Nucleus accumbens (tissue), 56 donors: ENCODE results near the gene ERVW-1.
"Not testable (repeated sequence)": the region's sequence is repeated elsewhere in the genome, so short reads cannot be mapped to it uniquely, and the experiment has no call there.

Experiments used
- DNase-seq, 56 donors: peaks; one replicate each; lab custom pipeline; 2025; lab: John Stamatoyannopoulos, UW

Gene ERVW-1, protein sequence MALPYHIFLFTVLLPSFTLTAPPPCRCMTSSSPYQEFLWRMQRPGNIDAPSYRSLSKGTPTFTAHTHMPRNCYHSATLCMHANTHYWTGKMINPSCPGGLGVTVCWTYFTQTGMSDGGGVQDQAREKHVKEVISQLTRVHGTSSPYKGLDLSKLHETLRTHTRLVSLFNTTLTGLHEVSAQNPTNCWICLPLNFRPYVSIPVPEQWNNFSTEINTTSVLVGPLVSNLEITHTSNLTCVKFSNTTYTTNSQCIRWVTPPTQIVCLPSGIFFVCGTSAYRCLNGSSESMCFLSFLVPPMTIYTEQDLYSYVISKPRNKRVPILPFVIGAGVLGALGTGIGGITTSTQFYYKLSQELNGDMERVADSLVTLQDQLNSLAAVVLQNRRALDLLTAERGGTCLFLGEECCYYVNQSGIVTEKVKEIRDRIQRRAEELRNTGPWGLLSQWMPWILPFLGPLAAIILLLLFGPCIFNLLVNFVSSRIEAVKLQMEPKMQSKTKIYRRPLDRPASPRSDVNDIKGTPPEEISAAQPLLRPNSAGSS

DNA sequence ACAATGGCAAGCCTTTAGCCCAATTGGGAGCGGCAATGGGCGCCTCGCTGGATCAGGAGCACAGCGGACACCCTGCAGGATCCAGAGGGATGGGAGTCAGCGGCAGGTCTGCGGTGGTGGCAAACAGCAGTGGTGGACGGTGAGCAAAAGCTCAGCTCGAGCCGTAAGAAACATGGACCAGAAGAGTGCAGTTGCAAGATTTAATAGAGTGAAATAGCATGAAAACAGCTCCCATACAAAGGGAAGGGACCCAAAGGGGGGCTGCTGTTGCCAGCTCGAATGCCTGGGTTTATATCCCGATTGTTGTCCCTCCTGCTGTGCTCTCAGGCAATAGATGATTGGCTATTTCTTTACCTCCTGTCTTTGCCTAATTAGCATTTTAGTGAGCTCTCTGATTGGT is at the start of gene ERVW-1:
Gene ERVW-1 (minus strand): TSS at position 266 of the 400 bp plus-strand sequence. CDS start 7,565 bp downstream, outside the sequence.
- not testable (repeated sequence) for DNase-seq

DNA sequence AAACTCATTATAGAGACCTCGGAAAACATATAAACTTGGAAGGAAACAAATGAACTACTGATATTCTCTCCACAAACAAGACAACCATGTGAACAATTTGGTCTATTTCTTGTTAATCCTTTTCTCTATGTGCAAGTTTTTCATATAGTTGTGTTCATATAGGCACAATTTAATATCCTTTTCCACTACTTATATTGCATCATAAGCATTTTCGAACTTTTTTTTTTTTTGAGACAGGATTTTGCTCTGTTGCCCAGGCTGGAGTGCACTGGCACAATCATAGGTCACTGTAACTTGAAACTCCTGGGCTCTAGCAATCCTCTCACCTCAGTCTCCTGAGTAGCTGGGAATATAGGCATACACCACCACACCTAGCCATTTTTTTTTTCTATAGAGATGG is 45.4 kb upstream of the ERVW-1 start:
- no peak for DNase-seq

DNA sequence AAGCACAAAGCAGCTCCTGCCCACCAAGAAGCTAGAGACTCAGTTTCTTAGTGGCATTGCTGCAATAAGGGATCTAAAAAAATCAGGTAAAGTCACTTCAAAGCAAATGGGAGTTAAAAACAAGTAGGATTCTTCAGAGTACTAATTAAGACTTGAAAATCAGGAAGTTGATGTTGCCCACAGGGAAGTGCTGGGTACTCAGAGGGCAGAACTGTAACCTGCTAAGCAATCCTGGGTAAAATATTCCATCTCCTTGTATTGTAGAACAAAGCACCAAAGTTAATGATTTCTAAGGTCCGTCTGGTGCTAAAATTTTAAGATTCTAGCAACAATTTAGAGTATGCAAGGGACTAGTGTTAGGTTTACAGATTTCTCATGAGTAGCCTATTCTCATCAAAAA is 42.3 kb upstream of the ERVW-1 start:
- DNase-seq = no peak

DNA sequence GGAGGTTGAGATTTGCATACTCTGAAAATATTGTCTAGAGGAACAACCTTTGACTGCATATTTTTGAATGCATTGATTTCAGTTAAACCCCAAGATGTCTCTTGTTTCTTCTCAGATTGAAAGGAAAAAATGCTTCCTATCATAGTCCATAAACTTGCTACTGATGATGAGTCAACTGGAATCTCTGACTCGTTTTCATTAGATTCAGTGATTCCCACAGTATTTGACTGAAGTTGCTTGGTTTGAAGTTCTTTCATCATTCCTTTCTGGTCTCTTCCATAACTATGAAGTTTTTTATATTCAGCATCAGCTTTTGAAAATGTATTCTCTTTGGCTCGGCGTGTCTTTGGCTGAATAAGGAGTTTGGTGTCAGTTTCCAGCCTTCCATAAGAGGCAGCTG is 39.9 kb upstream of the ERVW-1 start:
- DNase-seq = no peak

DNA sequence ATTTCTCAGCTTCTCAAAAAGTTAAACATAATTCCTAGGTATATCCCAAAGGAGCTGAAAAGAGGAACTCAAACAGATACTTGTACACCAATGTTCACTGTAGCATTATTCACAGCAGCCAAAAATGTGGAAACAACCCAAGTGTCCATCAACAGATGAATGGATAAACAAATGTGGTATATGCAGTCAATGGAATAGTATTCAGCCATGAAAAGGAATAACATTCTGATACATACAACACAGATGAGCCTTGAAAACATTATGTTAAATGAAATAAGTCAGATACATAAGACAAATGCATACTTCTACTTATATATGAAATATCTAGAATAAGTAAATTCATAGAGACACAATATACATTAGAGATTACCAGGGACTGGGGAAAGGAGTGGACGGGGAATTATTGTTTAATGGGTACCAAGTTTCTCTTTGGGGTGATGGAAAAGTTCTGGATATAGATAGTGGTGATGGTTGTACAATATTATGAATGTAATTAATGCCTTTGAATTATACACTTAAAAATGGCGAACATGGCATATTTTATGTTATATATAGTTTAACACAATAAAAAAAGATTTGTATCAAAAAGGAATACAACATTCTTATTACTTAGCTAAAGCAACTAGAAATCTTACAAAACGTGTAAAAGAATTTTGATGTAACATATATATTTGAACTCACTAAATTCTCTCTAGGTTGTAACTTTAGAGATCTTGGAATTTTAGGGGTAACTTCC is 35.6 kb upstream of the ERVW-1 start:
- DNase-seq = no peak

DNA sequence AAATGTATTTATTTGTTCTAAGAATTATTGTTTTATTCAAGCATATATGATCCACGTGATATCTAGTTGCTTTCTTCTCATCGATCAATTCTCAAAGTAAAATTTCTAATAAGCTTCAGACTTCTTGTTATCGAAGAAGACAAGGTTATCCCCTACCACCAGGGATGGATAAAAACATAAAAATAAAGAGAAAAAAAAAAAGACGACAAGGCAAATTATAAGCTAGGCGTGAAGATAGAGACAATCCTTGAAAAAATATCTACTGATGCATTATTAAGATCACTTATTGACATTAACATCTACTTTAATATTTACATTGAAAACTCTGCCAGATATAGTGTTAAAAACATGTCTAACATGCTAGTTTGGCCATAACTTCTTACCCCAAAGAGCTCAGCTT is 31.2 kb upstream of the ERVW-1 start:
- no peak for DNase-seq

DNA sequence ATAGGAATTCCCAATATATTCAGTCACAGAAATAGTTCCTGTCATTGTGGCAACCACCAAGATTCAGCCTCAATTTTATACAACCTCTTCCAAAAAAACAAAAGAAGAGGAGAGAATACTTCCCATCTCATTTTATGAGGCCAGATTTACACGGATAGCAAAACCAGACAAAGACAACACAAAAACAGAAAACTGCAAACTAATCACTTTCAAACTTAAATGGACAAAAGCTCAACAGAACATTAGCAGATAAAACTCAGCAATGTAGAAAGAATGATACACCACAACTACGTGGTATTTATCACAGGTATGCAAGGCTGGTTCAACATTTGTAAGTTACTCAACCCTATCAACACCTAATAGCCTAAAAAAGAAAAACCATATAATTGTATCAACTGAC is 28.6 kb upstream of the ERVW-1 start:
- DNase-seq = no peak

DNA sequence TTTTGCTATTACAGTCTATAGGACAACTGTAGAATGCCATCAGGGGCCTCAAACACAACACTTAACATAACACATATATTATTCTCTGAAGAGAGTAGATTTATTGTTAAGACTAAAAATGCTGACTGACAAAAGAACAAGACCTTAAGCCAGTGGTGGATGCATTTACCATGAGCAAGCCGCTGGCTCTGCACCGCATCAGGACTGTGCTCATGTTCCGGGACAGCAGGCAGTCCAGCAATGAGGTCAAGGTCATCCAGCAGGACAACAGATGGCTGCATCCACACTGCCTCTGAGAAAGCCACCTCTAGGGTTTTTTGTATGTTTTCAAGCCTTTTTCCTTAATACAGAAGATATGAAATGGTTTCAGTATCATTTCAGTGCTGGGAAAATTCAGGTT is 26.8 kb upstream of the ERVW-1 start:
- no peak for DNase-seq

DNA sequence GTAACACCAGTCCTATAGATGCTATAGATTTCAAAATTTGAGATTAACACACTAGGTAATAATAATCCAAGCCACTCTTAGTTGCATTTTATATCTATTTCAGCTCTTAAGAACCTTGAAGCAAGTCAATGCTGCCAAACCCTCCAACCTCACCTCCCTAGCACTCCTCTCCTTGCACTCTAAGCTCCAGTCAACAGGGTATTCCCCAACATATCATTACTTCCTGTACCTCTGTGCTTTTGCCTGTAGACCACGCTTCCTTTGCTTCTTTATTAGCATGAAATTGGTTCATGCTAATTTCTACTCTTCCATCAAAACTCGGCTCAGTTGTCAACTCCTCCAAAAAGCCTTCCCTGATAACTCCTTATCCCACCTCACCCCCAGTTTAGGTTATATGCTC is 26.0 kb upstream of the ERVW-1 start:
- no peak for DNase-seq

DNA sequence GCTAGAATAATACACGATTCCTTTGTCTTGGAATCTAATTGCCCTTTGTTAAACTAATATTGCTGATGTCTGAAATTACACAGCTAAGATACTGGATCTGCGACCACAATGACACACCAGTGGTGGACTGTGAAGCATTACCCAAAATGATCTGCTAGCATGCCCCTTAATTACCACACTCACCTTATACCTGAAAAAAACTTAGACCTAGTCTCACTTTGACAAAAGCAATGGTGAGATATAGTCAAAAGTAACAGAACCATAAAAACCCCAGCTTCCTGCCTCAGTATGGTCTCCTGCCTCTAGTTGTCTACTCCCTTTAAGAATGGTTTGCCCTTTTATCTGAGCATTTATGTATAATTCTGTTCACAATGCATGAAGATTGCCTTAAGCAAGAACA is 20.8 kb upstream of the ERVW-1 start:
- DNase-seq = no peak

DNA sequence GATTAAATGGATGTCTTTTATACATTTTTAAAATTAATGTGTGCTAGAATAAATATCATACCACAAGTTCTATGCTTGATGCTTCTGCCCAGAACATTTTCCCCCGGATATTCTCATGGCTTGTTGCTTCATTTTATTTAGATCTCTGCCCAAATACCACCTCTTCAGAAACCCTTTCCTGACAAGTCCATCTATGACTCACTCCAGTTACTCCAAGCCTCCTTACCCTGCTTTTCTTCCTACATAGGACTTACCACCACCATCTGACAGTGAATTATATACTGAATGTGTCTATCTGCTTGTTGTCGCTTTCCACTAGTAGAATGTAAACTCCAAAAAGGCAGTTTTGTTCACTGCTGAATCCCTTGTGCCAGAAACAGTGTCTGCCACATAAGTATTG is 19.1 kb upstream of the ERVW-1 start:
- DNase-seq = no peak

DNA sequence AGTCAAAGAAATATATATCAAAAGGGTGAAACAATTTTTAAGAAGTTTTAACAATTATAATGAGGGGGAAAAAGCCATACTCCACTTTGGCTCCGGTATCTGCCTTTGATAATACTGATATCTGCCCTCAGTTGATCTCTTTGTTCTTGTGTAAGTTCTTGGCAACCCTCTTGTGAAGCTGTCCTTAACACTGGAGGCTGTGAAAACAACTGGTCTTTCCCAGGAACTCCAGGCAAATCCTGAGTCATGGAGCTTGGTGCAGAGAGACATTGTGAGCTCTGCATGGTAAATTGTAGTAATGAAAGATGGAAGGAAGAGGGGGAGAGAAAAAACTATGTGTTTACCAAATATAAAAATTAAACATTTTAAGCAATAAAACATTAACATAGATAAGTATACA is 11.9 kb upstream of the ERVW-1 start:
- DNase-seq = no peak

DNA sequence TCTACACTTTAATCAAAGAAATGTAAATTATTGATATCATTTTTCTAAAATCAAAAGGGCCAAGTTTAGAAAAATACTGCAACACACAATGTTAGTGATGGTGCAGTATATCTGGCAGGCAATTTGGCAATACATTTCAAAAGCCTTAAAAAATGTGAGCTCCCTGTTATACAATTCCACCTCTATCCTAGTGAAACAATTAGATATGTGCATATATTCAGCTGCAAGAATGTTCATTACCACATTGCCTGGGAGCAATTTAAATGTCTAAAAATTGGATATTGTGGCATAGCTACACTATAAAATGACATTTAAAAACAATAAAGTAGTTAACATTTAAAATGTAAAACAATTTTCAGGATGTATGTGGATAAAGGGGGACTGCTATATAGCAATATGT is 10.1 kb upstream of the ERVW-1 start:
- no peak for DNase-seq

DNA sequence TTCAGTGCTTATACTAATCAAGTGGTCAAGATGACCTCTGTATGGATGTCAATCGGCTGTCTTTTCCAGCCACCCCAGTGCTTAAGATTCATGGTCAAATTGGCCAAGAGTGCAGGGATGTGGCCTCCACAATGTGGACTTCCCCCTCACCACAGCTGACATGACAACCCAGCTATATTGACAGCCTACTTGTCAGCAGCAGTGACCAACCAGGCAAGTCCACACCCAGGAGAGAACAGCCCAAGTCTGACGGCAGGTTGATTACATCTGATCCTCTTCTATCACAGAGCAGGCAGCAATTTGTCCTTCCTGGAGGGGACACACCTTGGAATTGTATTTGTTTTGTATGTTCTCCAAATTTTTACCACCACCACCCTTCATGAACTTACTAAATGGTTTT is 8.2 kb upstream of the ERVW-1 start:
- no peak for DNase-seq

DNA sequence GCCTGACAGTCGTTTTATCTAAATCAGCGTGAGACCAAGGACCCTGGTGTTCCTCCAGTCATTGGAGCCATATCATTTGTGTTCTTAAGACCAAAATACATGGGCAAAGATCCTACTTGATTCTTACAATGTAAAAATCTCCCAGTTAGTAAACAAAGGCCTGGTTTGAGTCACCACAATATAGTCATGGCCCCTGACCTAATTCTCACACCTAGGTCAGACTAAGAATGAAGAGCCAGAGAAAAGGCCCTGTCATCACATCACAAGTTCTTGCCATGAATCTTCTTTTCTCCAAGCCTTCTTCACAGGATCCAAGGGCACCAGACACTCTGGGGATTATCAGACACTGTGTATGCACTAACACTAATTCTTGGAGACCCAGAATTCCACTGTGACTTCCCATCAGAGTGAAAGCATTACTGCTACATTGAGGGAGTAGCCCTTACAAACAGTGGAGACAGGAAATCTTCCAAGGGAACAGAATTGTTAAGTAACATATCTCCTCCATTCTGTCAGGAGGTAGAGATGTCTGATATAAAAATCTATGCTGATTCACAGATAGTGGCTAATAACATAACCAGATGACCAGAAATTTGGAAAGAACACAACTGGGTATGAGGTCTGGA is 7.6 kb upstream of the ERVW-1 start:
- DNase-seq = no peak

DNA sequence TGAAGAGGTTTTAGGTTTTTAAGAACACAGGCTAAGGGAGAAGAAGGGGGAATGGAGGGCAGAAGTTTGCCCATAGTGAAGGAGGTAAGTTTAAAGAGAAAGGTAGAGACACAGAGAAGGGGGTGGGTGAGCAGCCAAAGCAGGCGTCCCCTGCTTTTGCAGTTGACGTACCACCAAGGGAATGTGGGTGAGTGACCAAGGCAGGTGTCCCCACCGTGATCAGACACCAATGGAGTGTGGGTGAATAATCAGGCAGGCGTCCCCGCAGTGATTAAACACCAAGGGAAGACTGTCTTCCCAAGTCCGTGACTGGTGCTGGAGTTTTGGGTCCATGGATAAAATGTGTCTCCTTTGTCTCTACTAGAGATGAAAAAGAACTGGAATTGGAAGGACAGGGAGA is 6.5 kb upstream of the ERVW-1 start:
- DNase-seq = not testable (repeated sequence)

DNA sequence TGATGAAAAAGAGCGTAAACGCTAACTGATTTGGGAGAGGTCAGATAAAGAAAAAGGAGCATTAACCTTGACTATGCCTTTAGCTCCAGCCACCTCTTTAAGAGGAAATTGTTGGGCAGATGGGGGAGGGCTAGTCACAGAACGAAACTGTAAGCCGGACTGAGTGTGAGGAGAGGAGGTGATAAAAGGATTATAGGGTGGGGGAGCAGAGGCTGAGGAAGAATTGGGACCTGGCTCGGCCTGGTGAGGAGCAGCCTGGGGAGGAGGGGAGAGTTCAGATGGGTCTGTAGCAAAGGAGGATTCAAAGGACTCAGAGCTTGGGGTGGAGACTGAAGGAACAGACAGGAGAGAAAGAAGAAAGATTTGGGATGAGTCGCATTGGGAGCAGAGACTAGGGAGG is 5.9 kb upstream of the ERVW-1 start:
- DNase-seq = not testable (repeated sequence)

DNA sequence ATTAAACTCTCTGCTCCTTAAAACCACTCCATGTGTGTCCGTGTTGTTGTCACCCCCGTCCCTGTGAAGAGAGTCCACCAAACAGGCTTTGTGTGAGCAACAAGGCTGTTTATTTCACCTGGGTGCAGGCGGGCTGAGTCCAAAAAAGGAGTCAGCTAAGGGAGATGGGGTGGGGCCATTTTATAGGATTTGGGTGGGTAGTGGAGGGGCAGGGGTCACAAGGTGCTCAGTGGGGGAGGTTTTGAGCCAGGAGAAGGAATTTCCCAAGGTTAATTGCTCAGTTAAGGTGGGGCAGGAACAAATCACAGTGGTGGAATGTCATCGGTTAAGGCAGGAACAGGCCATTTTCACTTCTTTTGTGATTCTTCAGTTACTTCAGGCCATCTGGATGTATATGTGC is 1.4 kb upstream of the ERVW-1 start:
- DNase-seq = not testable (repeated sequence)

DNA sequence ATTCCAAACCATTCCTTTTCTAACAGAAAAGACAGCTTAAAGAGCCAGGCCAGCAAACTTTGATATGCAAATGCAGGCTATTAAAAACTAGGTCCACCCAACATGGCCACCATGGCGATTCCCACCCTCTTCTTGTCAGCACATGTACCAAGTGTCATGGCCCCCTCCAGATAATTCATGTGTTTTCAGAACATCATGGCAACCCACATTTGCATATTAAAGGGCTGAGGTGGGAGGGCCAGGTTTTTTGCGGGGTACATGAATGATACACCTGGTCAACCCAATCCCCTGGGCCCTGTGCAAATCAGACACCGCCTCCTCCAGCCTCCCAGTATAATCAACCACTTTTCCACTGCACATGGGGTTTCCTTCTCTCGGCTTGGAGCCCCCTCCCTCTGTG is 965 bp upstream of the ERVW-1 start:
- no peak for DNase-seq

DNA sequence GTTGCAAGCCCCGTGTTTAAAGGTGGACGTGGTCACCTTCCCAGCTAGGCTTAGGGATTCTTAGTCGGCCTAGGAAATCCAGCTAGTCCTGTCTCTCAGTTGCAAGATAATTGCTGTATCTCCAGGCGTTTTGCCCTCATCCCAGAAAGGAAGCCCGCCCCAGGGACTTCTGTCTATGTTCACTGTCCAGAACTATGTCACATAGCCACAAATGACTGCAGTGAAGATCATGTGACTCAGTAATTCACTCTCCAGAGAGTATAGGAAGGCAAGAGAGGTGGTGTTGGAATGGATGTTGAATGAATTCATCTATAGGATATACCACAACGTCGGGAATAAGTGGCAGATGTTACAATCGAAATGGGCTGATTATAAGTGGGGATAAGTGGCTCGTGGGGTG is 349 bp upstream of the ERVW-1 start:
- no peak for DNase-seq

DNA sequence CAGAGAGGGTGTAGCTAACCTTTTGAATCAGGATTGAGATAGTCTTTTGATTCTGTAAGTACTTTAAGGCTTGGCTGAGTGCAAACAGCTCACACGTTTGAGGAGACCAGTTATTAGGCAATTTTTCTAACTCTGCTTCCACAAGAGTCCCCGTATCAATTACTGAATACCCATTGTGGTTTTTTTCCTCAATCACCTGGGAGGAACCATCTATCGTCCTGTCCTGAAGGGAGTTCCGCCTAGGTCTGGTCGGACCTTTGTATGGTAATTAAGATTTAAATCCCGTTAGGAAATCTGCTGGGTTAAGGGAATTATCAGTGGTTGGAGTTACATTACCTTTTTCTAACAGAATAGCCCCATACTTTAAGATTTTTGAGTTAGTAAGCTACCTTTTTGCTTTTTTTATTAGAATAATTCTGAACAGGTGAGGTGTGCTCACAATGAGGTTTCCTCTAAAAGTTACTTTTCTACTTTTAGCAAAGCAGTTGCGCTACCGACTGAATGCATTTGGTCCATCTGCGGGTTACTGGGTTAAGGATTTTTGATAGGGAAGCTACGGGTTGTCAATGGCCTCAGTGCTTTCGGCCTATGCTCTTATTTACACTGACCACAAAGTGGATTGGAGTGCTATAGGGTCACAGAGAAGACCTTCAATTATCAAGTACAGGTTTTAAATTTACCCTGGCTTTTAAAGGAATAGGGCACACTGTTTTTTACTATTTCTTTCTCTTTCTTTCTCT is 1.7 kb downstream of the ERVW-1 start:
- DNase-seq = not testable (repeated sequence)
